Stimulated activated CD8-positive, alpha-beta memory T cell treated with anti-CD3 and anti-CD28 coated beads, Interleukin-4, amount 100 ng/mL, for 48 hours (primary cell): Measurements from ENCODE around the gene CCT7.

Experiments used
- DNase-seq: peaks from one replicate; pipeline ENCODE4 v3.0.0-alpha.2; 2020

Gene CCT7

DNA sequence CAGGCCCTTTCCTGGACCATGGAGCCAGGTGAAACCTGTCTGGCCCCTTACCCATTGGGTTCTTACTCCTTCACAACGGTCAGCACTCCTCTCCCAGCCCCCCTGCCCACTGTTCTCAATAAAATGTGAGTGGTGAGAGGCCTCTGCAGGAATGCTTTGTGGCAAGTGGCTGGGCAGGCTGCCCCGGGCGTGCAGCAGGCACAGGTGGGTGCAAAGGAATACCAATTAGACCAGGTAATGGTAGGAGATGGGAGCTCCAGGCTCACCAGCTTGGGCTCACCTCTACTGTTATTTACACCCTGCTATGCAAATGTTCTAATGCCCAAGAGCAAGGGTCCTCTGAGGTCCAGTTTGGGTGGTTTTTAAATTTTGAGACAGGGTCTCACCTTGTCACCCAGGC, 7.0 kb upstream of the CCT7 start:
- DNase-seq, result no peak

DNA sequence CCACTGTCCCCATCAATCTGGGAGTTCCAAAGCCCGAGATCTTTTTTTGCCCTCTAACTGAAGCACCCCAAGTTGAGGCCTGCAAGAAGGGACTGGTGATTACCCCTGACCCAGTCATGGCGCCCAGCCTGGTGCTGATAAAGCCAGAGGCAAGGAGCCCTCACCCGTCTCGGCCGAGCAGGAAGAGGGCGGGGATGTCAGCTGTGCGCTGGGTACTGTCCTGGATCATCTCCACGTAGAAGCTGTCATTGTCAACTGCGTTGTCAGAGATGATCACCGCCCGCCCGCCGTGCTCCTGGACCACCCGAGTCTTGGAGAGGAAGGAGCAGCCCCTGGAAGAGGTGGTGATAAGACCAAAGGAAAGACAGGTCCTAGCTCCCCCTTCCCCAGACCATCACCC, 5.5 kb upstream of the CCT7 start:
- no peak for DNase-seq

DNA sequence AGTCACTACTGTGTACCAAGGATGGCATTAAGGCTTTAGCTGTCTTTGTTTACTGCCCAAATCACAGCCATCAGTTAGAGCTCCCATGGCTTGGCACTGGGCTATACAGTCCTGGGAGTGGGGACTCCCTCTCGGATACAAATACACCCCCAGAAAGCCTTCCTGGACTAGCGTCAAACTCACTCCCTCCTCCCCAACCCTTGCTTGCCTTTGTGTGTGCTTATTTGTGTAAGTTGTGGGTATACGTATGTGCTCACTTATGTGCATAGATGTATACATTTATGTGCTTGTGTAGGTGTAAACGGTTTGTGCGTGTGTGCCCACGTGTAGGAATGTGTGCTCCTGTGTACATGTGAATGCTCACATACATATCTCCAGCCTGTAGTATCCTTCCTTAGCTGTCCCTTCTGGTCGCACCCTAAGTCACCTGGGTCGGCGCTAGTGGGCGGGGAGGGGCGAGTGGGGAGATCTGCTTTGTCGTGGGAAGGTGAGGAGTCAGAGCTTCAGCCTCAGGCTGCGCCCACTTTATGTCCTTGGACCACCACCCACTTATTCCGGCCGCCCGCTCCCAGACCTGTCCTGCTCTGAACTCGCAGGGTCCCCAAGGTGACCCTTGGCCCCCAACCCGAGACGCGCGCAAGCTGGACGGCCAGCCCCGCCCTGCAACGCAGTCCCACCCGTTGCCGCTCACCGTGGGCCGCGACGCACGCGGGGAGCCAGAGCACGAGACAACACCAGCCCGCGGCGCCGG, 1.5 kb upstream of the CCT7 start:
- DNase-seq, result peak; percentile 56

DNA sequence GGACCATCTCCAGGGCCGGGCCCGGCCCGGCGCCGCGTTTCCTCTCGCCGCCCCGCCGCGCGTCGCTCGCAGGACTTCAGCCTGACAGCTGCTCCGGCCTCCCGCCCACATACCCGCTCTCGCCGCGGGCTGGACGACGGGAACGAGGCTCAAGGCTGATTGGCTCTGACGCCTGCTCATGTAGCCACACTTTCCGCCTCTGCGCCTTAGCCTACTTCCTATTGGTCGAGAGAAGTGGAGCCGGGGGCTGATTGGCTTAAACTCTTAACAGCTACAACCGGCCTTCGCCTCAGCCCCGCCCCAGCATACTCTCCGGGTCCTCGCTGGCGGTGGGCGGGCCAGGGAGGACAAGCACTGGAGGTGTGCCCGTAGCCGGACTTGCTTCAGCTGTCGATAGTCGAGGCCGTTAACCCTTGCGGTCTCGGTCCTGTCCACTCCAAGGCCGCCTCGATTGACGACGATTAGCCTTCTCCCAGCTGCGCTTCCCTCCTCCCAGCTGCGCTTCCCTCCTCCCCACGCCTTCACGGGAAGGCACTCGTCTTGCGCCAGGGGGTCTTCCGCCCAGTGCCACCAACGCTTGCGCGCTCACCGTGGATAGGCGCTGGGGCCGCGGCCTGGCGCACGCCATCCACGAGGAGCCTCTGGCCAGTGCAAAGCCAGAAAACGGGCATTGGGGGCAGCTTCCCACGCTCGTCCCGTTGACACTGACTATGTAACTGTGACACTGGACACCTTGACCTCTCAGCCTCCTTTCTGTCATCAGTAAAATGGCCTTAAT, 765 bp upstream of the CCT7 start, which contains the start of gene PRADC1:
Gene PRADC1 (minus strand): TSS at position 86 of the 778 bp plus-strand sequence. CDS start 79 bp downstream, at position 7.
- DNase-seq, result peak; percentile 95

DNA sequence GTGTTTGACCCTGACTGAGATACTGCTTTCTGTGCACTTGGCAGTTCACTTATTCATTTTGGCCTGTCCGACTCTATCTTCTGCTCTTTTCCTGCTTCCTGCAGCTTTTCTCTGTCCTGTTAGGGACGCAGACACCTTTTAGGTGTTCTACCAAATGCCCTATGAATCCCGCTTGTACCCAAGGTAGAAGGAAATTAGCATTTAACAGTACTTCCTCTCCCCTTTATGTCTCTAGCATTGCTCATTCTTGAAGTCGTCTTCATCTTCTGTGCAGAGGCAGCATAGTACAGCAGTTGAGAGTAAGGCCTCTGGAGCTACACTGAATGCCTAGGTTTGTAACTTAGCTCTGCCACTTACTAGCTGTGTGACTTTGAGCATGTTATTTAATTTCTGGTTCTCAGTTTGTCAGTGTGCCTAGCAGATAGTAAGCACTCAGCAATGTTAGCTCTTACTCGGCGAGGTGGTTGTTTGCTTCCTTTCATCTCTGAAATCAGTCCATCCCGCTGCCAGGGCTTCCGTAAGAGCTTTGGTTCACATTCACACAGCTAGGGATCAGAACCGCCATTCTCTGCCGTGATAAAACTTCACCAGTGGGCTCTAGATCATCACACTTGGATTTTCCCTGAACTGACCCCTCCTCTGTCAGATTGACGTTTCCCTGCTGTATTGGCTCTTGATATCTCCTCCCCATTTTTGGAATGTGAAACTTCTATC, 1.4 kb downstream of the CCT7 start:
- DNase-seq, result no peak

DNA sequence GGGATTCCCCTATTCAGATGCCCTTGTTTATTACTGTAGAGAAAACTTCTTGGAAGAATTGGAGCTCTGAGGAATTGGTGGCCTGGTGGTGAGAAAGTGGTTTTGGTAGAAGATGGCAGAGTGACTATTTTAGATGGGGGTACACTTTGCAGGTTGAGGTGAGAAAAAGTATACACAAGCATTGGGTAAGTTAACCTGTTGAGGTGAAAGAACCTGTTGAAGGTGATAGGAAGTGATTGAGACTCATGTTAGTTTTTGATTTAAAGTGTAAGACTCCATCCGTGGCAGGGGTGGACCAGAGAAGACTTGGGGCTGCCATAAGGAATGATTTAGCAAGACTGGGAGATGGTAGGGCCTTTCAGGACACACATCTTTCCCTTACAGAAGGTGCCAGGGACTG, 3.1 kb downstream of the CCT7 start:
- no peak for DNase-seq

DNA sequence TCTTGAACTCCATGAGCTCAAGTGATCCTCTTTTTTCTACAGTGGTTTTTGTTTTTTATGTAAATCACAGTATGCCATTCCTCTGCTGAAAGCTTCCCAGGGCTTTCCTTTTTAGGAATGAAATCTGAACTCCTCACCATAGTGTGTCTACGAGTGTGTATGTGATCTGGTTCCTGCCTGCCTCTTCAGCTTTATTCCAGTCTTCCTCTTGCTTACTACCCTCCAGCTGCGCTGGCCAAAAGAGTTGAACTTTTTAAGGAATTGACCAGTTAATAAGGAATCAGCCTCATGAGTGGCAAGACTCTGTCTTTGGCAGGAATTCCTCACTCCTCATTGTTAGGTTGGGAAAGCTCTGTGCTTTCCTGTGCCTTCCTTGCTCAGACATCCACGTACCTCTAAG, 4.0 kb downstream of the CCT7 start:
- DNase-seq, result no peak

DNA sequence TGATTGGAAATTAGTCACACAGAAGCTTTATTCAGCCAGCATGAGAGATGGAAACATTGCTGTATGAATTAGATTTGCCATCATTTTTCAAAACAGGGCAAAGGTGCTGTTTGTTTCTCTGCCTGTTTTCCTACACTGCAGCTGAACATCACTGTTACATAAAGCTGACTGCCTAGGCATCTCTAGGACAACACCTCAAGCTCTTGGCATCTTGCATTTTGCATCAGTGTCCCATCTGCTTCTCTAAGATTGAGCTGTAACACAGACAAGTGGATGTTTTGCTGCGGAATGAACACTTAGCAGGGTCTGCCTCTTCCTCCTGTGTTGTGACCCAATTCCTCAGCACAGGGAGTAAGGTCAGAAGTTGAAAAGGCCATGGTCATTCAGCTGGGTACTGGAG, 4.9 kb downstream of the CCT7 start:
- DNase-seq, result no peak

DNA sequence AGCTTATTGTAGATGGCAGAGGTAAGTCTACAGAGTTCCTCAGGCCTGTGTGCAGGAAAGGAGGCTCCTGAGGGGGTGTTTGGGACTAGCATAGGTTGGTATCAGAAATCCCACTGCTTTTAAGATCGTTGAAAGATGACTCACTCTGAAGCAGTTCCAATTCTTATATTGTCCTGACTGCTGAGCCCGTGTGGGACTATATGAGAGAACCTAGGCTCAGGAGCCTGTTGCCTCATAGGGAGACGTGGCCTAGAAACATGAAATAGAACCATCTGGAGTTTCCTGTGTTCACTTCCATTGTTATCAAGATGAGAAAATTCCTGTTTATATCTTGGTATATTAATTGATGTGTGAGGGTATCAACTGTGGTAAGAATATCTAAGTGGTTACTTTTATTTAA, 5.7 kb downstream of the CCT7 start:
- DNase-seq, result no peak

DNA sequence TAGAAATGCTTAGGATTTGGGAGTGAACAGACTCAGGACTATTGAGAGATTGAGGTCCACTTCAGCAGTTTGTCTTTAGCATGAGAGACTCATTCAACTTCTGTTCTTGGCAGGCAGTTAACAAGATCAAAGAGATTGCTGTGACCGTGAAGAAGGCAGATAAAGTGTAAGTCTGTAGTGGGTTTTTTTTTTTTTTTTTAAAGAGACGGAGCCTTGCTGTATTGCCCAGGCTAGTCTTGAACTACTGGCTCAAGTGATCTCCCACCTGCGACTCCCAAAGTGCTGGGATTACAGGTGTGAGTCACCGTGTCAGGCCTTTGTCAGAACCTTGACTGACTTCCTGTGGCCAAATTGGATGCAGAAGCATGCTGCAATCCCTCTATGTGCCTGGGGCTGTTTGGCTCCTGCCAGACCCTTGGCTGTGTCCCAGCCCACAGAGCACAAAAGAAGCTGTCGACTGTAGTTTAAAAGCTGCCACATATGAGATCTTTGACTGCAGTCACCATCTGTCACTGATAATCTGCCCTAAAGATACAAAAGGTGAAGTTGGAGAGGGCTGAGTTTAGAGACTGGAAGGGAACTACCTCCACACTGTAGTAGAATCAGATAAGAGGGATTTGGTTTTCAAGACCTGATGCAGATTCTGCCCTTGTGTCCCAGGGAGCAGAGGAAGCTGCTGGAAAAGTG, 9.9 kb downstream of the CCT7 start:
- DNase-seq, result no peak

DNA sequence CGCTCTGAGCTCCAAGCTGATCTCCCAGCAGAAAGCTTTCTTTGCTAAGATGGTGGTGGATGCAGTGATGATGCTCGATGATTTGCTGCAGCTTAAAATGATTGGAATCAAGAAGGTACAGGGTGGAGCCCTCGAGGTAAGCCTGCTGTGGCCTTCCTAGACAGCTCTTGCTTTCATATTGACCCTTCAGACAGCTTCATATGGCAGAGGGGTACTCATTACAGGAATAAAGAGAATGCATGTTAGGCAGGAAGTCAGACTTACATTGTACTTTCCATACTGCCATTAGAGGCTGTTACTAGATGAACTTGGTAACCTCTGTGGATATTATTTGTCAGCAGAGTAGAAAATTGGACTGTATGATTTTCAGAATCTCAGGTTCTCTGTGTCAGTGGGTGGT, 10.5 kb downstream of the CCT7 start:
- no peak for DNase-seq

DNA sequence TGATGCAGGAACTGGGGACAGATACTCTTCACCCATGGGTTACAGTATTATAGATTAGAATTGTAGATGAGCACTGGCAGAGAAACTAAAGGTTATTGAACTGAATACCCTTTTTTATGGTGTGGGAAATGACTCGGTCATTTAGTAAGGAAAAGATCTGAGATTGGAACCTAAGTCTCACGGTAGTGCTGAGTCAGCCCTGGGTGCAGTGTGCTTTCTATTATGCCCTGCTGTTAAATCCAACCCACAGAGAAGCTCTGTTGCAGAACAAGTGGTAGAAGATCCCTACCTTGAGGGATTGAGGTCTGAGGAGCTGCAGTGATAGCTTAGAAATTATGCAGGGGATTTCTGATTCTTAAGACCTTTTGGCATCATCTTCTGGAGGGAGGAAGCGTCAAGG, 12.7 kb downstream of the CCT7 start:
- DNase-seq, result no peak

DNA sequence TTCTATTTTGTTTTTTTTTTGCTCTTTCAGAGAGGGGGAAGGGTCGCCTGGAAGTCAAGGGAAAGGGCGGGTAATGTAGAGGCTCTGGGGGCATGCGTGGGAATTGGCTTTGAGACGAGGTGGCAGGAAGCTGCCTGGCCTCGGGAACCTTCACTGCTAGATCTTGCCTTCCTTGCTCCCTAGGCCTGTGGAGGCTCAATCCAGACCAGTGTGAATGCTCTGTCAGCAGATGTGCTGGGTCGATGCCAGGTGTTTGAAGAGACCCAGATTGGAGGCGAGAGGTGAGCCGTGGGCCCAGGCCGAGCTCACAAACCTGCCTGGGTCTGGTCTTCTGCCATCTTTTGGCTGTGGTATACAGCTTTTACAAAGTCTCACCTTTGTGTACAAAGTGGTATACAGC, 15.5 kb downstream of the CCT7 start:
- no peak for DNase-seq

DNA sequence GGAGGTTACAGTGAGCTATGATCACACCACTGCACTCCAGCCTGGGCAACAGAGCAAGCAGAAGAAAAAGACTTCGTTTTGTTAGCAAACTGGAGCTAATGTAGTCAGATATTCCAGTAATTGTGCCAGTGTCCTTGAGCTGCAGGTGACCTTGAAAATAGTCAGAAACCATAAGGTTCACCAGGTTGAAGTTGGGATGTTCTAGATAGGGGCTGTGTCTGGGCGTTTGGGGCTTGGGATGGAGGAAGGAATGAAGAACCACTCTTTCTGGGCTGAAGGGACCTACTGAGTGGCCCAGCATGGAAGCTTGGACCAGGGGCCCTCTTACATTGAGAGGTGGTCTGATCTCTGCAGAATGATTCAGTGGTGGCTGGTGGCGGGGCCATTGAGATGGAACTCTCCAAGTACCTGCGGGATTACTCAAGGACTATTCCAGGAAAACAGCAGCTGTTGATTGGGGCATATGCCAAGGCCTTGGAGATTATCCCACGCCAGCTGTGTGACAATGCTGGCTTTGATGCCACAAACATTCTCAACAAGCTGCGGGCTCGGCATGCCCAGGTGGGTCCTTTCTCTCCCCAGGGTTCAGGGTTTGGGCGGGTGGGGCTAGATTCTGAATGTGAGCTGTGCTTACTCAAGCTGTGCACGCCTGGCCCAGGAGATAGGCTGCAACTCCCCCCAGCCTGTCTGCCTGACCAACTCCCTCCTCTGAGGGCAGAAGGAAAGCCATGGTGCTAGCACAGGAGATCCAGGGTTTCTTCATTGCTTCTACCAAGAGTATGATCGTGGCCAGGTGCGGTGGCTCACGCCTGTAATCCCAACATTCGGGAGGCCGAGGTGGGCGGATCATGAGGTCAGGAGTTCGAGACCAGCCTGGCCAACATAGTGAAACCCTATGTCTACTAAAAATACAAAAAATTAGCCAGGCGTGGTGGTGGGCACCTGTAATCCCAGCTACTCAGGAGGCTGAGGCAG, 17.1 kb downstream of the CCT7 start:
- no peak for DNase-seq

DNA sequence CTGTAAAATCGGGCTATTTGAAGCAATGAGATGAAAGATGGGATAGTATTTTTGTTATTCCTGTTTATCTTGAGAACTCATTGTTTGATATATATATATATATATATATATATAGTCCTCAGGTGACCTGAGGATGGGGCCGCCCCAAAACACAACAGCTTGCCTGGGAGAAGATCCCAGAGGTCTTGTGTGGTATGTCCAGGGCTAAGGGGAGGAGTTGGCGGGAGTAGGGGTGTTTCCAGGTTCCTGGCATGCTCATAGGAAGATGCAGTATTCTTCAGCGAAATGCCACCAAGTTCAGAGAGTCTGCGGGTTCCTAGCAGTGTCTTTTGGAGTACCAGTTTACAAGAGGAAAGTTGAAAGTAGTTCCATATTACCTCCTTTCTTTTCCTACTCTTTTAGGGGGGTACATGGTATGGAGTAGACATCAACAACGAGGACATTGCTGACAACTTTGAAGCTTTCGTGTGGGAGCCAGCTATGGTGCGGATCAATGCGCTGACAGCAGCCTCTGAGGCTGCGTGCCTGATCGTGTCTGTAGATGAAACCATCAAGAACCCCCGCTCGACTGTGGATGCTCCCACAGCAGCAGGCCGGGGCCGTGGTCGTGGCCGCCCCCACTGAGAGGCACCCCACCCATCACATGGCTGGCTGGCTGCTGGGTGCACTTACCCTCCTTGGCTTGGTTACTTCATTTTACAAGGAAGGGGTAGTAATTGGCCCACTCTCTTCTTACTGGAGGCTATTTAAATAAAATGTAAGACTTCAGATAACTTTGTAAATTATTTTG, 18.3 kb downstream of the CCT7 start:
- DNase-seq, result no peak

DNA sequence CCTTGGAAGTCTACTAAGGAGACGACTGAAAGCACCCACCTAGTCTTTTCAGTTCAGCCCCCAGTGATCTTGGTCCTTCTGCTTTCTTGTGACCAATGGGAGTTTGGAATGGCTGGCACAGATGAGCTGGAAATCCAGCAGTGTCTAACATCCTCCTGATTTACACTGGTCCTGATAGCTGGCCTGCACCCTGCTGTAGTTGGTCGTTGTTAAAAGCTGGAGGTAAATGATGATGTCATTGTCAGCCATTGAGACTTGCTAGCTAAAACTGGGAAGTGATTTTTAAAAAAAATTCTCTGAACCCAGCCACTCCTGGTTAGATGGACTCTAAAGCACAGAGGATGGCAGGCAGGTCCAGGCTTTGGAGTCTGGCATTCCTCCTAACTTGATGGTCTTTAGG, 19.3 kb downstream of the CCT7 start:
- no peak for DNase-seq

DNA sequence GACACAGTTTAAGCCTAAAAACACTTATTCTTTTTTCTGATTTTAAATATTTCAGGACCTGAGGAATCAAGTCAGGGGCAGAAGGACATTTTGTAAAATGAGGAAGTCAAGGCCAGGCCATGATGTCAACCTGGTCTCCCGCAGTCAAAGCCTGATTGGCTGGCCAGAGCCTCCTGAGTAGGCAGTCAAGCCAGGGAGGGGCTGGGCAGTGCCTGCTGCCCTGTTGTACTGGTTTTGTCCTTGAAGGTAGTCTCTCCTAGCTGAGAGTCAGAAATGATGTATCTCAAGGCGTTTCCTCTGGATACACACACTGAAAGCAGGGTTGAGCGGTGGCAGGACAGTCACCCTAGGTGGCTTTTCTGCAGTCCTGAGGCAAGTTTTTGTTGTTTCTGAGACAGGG, 19.8 kb downstream of the CCT7 start:
- DNase-seq, result no peak

DNA sequence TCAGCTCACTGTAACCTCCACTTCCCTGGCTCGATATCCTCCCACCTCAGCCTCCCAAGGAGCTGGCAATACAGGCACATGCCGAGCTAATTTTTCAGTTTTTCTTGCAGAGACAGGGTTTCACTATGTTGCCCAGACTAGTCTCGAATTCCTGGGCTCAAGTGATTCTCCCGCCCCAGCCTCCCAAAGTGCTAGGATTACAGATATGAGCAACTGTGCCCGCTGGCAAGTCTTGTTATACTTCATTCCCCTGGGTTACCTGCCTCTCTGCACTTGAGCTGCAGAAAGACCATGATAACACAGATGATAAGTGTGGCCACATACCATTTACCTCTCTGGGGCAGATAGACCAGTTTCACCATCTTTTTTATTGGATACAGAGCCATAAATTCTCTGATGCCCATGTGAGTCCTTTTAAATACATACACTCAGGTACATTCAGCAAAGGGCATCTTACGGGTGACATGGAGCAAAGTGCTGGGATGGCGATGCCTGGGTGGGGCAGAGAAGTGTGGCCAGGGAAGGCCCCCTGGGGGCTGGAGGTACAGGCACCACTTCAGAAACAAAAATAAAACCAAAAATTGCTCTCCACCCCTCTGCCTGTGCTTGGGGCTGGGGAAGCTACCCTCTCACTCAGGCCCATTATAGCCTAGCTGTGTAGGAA, 20.4 kb downstream of the CCT7 start:
- DNase-seq, result no peak

DNA sequence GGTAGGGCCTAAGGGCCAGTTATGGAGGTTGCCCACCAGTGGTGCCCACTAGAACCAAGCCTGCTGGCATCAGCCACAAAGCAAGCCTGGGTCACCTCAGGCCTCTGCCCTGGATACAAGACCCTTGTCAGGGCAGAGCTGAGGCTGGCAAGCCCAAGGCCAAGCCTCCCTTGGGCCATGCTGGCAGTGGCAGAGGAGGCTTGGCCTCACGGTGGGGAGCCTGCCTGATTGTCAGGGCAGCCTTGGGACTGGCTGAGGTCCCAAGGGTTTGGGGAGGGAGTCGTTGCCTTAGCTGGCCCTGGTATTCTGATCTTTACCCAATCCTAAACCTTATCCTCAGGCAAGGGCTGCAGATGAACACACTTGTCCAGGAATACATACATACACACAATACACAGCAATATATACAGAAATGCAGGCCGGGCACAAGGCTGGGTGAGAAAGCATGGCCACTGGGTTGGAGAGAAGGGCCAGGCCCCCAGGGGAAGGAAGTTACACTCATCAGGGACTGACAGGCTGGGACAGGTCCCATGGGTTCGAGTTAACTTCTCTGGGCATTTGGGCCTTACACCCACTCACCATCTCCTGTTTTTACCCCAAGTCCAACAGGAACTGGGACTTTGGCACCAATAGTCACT, 21.0 kb downstream of the CCT7 start:
- DNase-seq, result no peak
